ENCODE measurements around the gene CNTNAP2.

- TF ChIP-seq CTCF (IDR thresholded peaks at IDR 0.05) = no peak
- no peak for TF ChIP-seq POLR2A (IDR thresholded peaks at IDR 0.05)
Observed at GRCh38 chr7:148058753-148059152, 1942.2 kb downstream of the CNTNAP2 start.

All from heart left ventricle (tissue), 13 donors.